ENCODE results near the gene INPP5A.
"Not testable (repeated sequence)": the region's sequence is repeated elsewhere in the genome, so short reads cannot be mapped to it uniquely, and the experiment has no call there.

INPP5A gene

DNA sequence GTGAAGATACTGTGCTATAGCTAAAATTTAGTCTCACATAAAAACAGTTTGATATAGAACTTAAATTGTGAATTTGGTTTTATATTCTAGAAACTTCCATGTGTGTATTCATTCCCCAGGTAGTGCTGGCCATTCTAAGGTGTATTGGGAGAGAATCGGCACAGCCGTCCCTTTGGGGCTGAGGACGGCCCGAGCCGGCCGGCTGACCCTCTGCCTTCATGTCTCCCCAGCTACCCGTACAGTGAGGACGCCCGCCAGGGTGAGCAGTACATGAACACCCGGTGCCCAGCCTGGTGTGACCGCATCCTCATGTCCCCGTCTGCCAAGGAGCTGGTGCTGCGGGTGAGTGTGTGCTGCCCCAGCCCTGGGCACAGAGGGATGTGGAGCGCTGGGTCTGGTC lies 239.9 kb downstream of the INPP5A start:
- no peak for DNase-seq

DNA sequence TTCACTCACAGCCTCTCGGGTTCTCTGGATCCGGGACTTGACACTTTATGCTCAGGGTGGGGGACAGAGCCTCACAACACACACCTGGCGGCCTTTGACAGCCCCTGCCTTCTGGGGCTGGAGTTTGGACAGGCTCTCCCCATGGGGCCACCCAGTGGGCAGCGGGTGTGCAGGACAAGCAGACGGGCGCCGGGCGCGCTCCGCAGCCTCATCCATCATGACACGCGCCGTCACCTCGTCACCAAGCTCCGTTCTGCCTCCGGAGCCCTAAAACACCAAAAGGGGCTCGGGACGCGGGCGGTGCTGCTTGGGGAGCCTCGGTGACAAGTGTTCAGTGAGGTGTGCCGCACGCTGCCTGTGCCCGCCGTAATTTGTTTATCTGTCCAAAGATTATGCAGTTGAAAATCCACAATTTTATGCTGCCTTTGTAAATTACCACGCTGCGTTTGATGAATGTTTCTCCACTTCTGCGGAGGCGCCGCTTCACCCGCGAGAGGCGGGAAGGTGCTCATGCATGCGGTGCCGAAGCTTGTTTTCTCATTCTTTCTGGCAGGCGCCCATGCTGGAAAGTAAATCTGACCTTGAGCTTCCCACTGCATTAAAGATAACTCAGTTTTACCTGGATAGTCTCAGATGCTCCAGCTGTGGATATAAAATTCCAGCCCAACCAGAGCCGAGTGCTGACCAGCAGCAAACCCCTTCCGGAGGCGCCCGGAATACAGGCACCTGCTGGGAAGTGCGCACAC lies 242.1 kb downstream of the INPP5A start:
- DNase-seq = no peak

DNA sequence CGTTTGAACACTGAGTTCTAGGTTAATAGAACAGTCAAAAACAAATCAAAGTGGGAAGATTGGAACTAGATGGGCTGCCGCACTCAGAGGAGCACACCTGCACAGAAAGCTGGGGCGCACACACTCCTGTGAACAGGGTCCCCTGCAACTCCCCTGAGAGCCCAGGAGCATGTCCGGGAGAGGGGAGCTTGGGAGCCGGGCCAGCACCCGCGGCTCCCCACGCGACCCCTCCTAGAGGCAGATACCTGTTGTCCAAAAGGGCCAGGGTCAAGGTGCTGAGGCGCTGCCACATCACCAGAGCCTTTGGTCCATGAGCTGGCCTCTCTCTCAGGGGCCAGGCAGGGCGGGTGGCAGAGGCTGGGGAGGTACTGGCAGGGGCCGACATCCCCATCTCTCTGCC lies 242.8 kb downstream of the INPP5A start:
- DNase-seq = no peak

DNA sequence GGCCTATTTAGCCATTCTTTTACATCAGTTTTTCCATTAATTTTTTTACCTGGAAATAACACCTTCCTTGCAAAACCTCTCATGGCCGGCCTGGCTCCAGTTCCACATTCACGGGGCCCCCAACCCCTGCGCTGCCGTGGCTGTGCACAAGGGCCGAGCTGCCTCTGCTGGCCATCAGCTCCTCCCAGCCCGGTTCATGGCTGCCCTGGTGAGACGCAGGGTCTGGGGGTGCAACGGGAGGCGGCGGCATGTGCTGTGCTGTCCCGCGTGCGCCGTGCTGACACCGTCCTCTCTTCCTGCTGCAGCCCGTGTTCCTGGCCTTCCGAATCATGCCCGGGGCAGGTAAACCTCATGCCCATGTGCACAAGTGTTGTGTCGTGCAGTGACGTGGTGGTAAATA lies 244.0 kb downstream of the INPP5A start:
- no peak for DNase-seq

DNA sequence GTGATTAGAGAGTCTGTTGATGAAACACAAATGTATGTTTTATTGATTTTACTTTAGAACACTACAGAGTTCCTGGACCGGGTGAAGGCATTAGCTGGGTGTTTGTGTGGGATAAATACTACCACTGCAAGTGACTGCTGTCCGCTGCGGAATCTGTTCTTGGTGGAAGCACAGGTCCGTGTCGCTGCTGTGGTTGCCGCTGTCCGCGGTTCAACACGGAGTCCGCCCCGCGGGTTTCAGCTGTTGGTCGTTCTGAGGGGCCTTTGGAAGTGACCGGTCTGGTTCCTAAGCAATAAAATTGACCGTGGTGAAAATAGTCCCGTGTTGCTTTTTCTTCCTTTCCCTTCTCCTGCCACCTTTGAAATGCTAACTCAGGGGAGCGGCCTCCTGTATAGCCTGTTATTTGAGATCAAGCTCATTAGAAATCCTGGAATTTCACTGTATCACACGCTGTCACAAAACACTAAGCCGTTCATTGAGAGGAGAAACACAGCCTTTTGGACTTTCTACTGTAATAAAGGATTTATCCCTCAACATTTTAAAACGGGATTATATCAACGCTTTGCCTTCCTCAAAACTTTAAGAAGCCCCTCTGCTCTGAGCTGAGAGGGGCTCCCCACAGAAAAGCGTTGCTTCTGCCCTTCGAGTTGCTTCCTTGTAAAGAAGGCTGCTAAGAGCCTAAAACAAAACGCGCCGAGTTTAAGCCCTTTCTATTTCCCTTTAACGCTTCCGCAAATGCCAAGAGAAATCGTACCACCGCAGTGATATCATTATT lies 245.8 kb downstream of the INPP5A start:
- no peak for DNase-seq

DNA sequence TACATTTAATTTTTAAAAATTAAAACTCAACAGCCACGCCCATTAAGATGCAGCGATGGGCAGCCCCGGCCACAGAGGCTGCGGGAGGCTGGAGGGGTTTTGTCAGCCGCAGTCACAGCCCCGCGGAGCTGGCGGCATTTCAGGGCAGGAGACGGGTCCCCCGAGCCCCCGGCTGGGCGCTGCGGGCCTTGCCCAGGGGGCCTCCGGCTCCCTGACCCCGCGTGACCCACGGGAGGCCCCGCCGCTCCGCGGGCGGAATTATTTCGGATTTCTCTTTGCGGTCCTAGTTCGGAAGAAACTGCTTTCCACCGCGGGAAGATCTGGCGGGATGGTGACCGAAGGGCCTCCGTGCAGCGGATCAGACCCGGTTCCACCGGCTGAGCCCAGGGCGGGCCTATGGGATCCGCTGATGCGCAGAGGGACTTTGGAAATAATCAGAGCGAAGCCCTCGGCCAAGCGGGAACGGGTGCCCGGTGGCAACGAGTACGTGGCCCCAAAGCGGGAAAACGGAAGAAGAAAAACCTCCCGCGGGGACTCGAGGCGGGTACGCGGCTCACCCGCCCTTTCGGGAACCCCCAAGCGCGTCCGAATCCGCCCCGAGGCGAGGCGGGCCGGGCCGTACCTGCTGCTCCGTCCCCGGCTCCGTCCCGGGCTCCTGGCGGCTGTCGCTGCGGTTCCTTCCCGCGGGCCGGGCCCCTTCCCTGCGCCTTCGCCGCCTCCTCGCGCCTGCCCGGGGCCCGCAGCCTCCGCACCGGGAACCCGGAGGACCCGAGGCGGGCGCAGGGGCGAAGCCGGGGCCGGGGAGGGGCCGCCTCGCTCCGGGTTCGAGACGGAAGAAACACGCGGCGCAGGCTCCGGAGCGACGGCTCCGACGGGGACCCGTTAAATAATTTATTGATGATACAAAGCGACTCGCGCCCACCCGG lies 246.6 kb downstream of the INPP5A start:
- DNase-seq = no peak

DNA sequence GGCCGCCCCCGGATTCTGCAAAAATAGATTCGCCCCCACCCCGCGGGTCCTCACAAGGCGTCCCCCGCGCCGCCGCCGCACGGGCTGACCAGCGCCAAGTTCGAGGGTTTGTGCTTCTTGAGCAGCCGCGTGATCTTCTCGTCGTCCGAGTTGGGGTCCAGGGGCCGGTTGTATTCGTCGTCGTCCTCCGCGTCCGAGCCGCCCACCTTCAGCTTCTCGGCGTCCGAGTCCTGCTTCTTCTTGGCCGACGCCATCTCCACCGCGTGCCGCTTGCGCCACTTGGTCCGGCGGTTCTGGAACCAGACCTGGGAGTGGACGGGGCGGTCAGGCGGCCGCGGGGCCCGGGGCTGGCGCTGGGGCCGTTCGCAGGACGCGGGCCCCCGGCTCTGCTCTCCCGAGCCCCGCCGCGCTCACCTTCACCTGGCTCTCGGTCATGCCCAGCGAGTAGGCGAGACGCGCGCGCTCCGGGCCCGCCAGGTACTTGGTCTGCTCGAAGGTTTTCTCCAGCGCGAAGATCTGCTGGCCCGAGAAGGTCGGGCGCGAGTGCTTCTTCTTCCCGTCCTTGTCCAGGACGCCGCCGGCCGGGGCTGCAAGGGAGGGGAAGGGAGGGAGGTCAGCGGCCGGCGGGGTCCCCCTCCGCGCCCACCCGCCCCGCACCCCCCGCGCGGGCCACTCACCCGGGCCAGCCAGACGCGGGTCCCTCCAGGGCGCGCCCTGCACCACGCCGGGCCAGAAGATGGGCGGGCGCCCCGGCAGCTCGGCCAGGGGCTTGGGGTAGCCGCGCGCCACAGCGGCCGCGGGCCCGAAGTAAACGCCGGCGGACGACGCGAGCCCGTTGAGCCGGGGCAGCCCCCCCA lies 247.5 kb downstream of the INPP5A start:
- no peak for DNase-seq

DNA sequence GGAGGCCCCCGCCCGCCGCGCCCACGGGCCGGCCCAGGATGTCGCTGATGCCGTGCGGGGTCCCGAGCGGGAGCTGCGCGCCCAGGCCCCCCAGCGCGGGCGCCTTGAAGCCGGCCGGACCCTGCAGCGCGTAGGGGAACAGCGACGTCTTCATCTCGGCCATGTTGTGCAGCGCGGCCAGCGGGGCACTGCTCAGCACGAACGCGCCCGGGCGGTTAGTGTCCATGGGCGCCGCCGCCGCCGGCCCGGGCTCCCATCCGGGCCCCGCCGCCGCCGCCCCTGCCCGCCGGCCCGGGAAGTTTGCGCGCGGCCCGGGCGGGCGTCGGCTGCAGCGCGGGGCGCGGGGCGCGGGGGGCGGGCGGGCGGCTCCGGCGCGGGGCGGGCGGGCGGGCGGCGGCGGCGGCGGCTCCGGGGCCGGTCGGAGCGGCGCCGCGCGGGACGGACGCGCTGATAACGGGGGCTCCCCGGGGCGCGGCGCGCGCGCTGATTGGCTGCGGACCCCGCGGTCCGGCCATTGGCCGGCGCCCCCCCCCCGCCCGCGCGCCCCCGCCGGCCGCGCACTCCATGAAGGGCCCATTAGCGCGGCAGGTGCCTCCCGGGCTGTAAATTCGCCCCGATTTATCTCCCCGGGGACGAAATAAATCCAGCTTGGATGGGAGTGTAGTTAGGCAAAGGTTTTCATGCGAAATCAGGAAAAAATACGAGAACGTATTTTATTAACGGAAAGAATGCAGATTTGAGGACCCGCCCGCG lies 248.3 kb downstream of the INPP5A start, which contains the start of gene NKX6-2:
TSS of gene NKX6-2 (minus strand) at position 425 of the 753 bp plus-strand sequence. CDS start at position 226, 199 bp downstream.
- no peak for DNase-seq

DNA sequence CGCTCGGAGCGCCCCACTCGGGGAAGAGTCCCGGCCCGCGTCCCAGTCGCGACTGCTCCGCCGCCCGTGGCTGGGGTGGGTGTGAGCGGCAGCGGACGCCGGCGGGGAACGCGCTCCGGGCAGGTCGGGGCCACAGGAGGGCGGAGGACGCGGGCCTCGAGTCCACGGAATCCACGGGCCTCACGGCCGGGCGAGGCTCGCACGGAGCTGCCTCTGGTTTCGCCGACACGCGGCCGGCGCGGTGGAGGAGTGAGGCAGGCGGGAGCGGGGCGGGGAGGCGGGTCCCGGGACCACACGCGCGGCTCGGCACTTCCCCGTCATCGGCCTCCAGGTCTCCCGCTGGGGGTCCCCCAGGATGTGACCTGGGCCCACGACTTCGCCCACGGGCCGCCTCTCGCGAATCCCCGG lies 248.9 kb downstream of the INPP5A start:
- no peak for DNase-seq

DNA sequence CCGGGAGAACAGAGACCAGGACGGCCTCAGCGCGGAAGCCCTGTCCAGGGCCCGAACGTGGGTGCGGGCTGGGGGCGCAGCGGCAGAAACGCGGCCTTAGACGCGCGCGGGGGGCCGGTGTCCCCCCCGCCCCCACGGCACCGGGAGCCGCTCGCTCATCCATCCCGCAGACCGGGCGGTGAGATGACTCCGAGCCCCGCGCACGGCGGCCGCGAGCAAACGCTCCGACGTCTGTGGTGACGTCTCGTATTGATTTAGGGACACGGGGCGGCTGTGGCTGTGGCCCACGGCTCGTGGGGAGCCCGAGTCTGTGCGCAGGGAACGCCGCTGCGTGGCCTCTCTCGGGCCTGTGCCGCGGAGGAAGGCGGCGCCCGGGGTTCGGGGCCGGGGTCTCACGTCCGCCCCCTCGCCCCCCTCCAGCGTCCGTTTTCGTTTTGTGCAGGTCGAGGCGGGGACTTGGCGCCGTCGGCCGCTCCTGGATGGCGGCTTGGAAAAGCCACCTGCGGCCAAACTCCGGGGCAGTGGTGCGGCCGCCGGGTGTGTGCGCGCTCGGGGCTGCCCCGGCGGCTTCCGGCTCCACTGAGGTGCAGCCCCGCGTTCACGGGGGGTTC lies 249.4 kb downstream of the INPP5A start:
- no peak for DNase-seq

- no peak for DNase-seq
These were observed 250.1 kb downstream of the INPP5A start for GRCh38 chr10:132787495-132788179.

DNA sequence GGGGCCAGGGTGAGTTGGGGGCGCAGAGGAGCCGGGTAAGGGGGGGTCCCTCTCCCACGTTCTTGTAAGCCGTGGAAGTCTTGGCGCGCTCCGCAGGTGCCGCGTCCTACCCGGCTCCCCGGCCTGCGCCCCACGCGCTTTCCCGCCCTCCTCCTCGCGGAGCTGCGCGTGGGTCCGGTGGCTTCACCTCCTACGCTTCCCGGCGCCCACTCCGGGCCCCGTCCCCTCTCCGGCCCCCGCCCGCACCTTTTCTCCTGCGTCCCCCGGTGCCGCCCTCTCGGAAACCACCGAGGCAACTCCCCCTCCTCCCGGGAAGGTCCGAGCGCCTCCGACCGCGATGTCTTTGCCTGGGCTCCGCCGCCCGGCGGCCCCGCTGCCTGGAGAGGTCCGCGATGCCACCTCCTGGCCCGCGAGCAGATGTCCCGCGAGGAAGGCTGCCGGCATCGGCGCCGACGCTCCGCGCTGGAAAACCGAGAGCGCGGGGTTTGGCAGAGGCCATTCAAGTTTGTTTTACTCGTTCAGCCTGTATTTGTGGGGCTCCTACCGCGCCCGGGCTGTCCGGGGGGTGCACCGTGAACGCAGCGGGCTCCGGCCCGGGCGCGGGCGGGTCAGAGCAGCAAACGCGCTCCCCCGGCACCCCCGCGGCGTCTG lies 250.7 kb downstream of the INPP5A start:
- no peak for DNase-seq

DNA sequence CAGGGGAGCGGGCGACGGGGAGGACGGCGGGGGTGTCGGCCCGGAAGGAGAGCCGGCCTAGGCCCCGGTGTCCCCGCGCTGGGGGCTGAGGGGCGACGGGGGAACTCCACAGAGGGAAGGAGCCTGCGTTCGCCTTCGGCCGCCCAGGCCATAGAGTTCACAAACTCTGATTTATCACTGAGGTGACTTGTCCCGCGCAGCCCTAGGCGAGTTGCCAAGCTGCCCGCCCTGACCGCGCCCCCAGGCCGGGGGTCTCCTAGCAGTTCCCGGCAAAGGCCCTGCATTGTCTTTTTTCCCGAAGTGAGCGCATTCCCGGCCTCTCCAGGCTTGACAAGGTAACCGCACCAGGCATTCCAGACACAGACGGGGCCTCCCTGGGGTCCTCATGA lies 251.2 kb downstream of the INPP5A start:
- DNase-seq = no peak

GRCh38 chr10:132789659-132790148 lies 252.1 kb downstream of the INPP5A start:
- no peak for DNase-seq

- DNase-seq = no peak
These were observed 252.9 kb downstream of the INPP5A start for GRCh38 chr10:132790470-132790869.

DNA sequence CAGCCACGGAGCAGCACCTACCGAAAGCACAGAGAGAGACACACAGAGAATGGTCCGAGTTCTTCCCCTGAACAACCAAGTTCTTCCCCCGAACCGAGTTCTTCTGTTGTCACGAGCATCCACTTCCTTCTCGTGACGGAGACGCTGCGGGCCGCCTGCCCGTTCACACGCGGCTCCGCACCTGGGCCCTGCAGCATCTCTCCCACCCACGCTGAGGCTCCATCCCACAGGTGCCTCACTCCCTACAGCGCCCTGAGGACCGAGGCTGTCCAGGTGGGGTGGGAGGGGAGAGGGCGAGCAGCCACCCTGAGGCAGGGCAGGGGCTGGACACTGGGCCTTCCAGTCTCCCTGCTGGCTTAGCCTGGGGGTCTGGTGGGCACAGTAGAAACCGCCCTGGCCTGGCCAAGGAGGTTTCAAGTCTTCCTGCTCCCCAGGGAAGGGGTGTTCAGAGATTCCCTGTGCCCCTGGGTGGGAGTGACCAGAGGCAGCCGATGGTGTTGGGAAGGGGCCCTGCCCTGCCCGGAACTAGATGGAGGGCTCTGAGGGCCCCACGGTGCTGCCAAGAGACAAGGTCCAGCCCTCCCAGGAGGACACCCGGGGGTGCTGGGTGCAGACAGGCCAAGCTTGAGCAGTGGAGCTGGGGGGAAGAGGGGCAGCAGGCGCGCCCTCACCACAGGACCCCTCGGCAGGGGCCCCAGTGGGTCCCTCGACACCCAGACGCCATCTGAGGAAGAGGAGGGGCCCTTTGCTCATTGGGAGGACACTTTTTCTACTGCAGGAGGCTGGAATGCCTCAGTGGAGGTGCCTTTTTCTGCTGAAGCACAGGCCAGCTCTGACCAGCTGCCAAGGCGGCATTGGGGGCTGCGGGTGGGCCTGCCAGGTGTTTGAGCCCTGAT lies 253.6 kb downstream of the INPP5A start:
- DNase-seq = no peak

- DNase-seq = not testable (repeated sequence)
These were observed 254.5 kb downstream of the INPP5A start for GRCh38 chr10:132792099-132792498.

GRCh38 chr10:132792796-132793195 lies 255.2 kb downstream of the INPP5A start:
- DNase-seq = no peak

GRCh38 chr10:132793213-132793612 lies 255.6 kb downstream of the INPP5A start:
- DNase-seq = no peak
